ENCODE measurements around the gene ARGLU1. TPM values are rescaled to one million over a fixed set of nuclear protein-coding genes. Genes with fewer than 3 reads are reported as not detected.

ARGLU1 gene
- total RNA-seq, 1 donor = 41.8 TPM

GRCh38 chr13:106503272-106503671 is 64.7 kb downstream of the ARGLU1 start:
- no peak for TF ChIP-seq CTCF (IDR thresholded peaks at IDR 0.05; ENCODE audit: insufficient read depth, low read length)
- DNase-seq (ENCODE audit: low read depth) = no peak
- no peak overlapping the region for H3K4me3 ChIP-seq (ENCODE audit: low read depth, low read length)

- TF ChIP-seq CTCF (IDR thresholded peaks at IDR 0.05; ENCODE audit: insufficient read depth, low read length) = no peak
- no peak overlapping the region for H3K4me3 ChIP-seq (ENCODE audit: low read depth, low read length)
- no peak for DNase-seq (ENCODE audit: low read depth)
Observed at GRCh38 chr13:106500445-106500844, 67.5 kb downstream of the ARGLU1 start.

- DNase-seq (ENCODE audit: low read depth) = peak; percentile 48
- H3K4me3 ChIP-seq (ENCODE audit: low read depth, low read length) = no peak overlapping the region
- TF ChIP-seq CTCF (IDR thresholded peaks at IDR 0.05; ENCODE audit: insufficient read depth, low read length) = no peak
Observed at GRCh38 chr13:106499896-106500295, 68.0 kb downstream of the ARGLU1 start.

- H3K4me3 ChIP-seq (ENCODE audit: low read depth, low read length) = no peak overlapping the region
- no peak for TF ChIP-seq CTCF (IDR thresholded peaks at IDR 0.05; ENCODE audit: insufficient read depth, low read length)
Observed at GRCh38 chr13:106499113-106499512, 68.8 kb downstream of the ARGLU1 start.

GRCh38 chr13:106498571-106498970 is 69.4 kb downstream of the ARGLU1 start:
- no peak for DNase-seq (ENCODE audit: low read depth)
- TF ChIP-seq CTCF (IDR thresholded peaks at IDR 0.05; ENCODE audit: insufficient read depth, low read length) = no peak
- H3K4me3 ChIP-seq (ENCODE audit: low read depth, low read length) = no peak overlapping the region

More at GRCh38 chr13:106499113-106499512, 68.8 kb downstream of the ARGLU1 start:
- no peak for DNase-seq (ENCODE audit: low read depth)

- no peak for TF ChIP-seq CTCF (IDR thresholded peaks at IDR 0.05; ENCODE audit: insufficient read depth, low read length)
- no peak overlapping the region for H3K4me3 ChIP-seq (ENCODE audit: low read depth, low read length)
- DNase-seq (ENCODE audit: low read depth) = no peak
Observed at GRCh38 chr13:106498158-106498557, 69.8 kb downstream of the ARGLU1 start.

GRCh38 chr13:106497079-106497478 is 70.9 kb downstream of the ARGLU1 start:
- H3K4me3 ChIP-seq (ENCODE audit: low read depth, low read length) = no peak overlapping the region
- no peak for TF ChIP-seq CTCF (IDR thresholded peaks at IDR 0.05; ENCODE audit: insufficient read depth, low read length)
- DNase-seq (ENCODE audit: low read depth) = no peak
